DOHH2 (cell line): ENCODE results near the gene NKX1-2.

Experiments
- H3F3A ChIP-seq: fragments of 200-600 bp; sonication (generic), shearing (Covaris generic); 2 replicates; pipeline ENCODE4 v1.6.0; 2016; ENCODE audit warnings: antibody characterized with exemption, mild to moderate bottlenecking; ENCODE audit not compliant: control insufficient read depth, insufficient read depth
- H3K27ac ChIP-seq: fragments of 200-600 bp; sonication (generic); 2 replicates; pipeline ENCODE4 v1.5.1; 2014; ENCODE audit warnings: low read depth, mild to moderate bottlenecking, low read length, moderate library complexity
- H3K27me3 ChIP-seq: fragments of 200-600 bp; sonication (generic); 2 replicates; pipeline ENCODE4 v1.6.1; 2014; ENCODE audit warnings: mild to moderate bottlenecking, low read length, mixed read lengths; ENCODE audit not compliant: control insufficient read depth
- H3K36me3 ChIP-seq: fragments of 200-600 bp; sonication (generic); 2 replicates; pipeline ENCODE4 v1.6.1; 2014; ENCODE audit warnings: mild to moderate bottlenecking, low read length, moderate library complexity, mixed read lengths; ENCODE audit not compliant: control insufficient read depth
- H3K4me1 ChIP-seq: fragments of 200-600 bp; sonication (generic); 2 replicates; pipeline ENCODE4 v1.6.1; 2014; ENCODE audit warnings: mild to moderate bottlenecking, low read length, mixed read lengths; ENCODE audit not compliant: control insufficient read depth
- H3K4me2 ChIP-seq: fragments of 200-600 bp; sonication (generic); 2 replicates; pipeline ENCODE4 v1.6.0; 2014; ENCODE audit warnings: mild to moderate bottlenecking, low read length, moderate library complexity
- H3K4me3 ChIP-seq: fragments of 200-600 bp; sonication (generic); 2 replicates; pipeline ENCODE4 v1.5.1; 2014; ENCODE audit warnings: mild to moderate bottlenecking, low read length, mixed read lengths
- H3K79me2 ChIP-seq: fragments of 200-600 bp; sonication (generic); 2 replicates; pipeline ENCODE4 v1.6.1; 2014; ENCODE audit warnings: mild to moderate bottlenecking, low read length, mixed read lengths; ENCODE audit not compliant: control insufficient read depth
- H3K9me2 ChIP-seq: fragments of 200-600 bp; sonication (generic); replicated peaks from 2 replicates; pipeline ENCODE4 v1.6.1; 2014; ENCODE audit warnings: mild to moderate bottlenecking, low read length, mixed read lengths; ENCODE audit not compliant: control insufficient read depth
- H3K9me3 ChIP-seq: fragments of 200-600 bp; sonication (generic); 2 replicates; pipeline ENCODE4 v1.6.1; 2014; ENCODE audit warnings: antibody characterized with exemption, low read length, mixed read lengths; ENCODE audit not compliant: control insufficient read depth, insufficient read depth
- H4K20me1 ChIP-seq: fragments of 200-600 bp; sonication (generic); 2 replicates; pipeline ENCODE4 v1.6.0; 2014; ENCODE audit warnings: low read depth, mild to moderate bottlenecking, antibody characterized with exemption, low read length, moderate library complexity; ENCODE audit not compliant: control insufficient read depth, insufficient read depth
- CTCF ChIP-seq: fragments of 200-600 bp; sonication (generic); IDR thresholded peaks from one replicate; pipeline ENCODE4 v1.5.1; 2014; ENCODE audit warnings: antibody characterized with exemption, mild to moderate bottlenecking, low read depth, low read length; ENCODE audit not compliant: poor library complexity, severe bottlenecking
- EZH2phosphoT487 ChIP-seq: fragments of 200-600 bp; sonication (generic); IDR thresholded peaks from 2 replicates; pipeline ENCODE4 v1.6.1; 2017; ENCODE audit warnings: borderline replicate concordance, mild to moderate bottlenecking, antibody characterized with exemption, low read length, moderate library complexity, mixed read lengths

Gene NKX1-2

GRCh38 chr10:124402273-124402672 lies 47.6 kb downstream of the NKX1-2 start:
- Histone ChIP-seq H3K9me2 (no peaks in the 10 kb centered on the region), H3K4me3 (no peak overlapping the region), H3K36me3 (peaks cover 29% of the 10 kb centered on the region), H3K4me1 (peaks cover 10% of the 10 kb centered on the region), H3K4me2 (no peak overlapping the region), H4K20me1 (no peaks in the 10 kb centered on the region), H3K79me2 (no peaks in the 10 kb centered on the region), H3K27ac (no peak overlapping the region), H3F3A (no peaks in the 10 kb centered on the region), H3K27me3 (no peaks in the 10 kb centered on the region), H3K9me3 (no peaks in the 10 kb centered on the region)
- no peak for TF ChIP-seq CTCF
- no peak for TF ChIP-seq EZH2phosphoT487

GRCh38 chr10:124401633-124402032 lies 48.2 kb downstream of the NKX1-2 start:
- H3K4me3 ChIP-seq: no peak overlapping the region
- peaks cover 24% of the 10 kb centered on the region for H3K36me3 ChIP-seq
- no peaks in the 10 kb centered on the region for H3K79me2 ChIP-seq
- H3K9me2 ChIP-seq: no peaks in the 10 kb centered on the region
- no peaks in the 10 kb centered on the region for H4K20me1 ChIP-seq
- H3K27me3 ChIP-seq: no peaks in the 10 kb centered on the region
- H3K4me2 ChIP-seq: no peak overlapping the region
- no peak for TF ChIP-seq CTCF
- no peak for TF ChIP-seq EZH2phosphoT487
- no peaks in the 10 kb centered on the region for H3K9me3 ChIP-seq
- H3K27ac ChIP-seq: no peak overlapping the region
- peaks cover 10% of the 10 kb centered on the region for H3K4me1 ChIP-seq
- H3F3A ChIP-seq: no peaks in the 10 kb centered on the region
